Measurements from ENCODE around the gene INPP4B. TPM values are rescaled to one million over a fixed set of nuclear protein-coding genes. Genes with fewer than 3 reads are reported as not detected.
"Not testable (repeated sequence)": the region's sequence is repeated elsewhere in the genome, so short reads cannot be mapped to it uniquely, and the experiment has no call there.

The INPP4B gene
- total RNA-seq, 1 donor from 2014 or later = 8.2 TPM

GRCh38 chr4:142404191-142404611 lies 441.9 kb downstream of the INPP4B start:
- FAIRE-seq = no peak
- no peak for DNase-seq (ENCODE audit: low spot score in 2 of 2)

GRCh38 chr4:142402900-142403299 lies 443.2 kb downstream of the INPP4B start:
- no peak for FAIRE-seq
- DNase-seq (ENCODE audit: low spot score in 2 of 2) = no peak

GRCh38 chr4:142402156-142402555 lies 443.9 kb downstream of the INPP4B start:
- no peak for DNase-seq (ENCODE audit: low spot score in 2 of 2)
- FAIRE-seq = no peak

- DNase-seq (ENCODE audit: low spot score in 2 of 2); FAIRE-seq: not testable (repeated sequence)
Observed at GRCh38 chr4:142397364-142397991, 448.6 kb downstream of the INPP4B start.

GRCh38 chr4:142396279-142396678 lies 449.8 kb downstream of the INPP4B start:
- no peak for FAIRE-seq
- no peak for DNase-seq (ENCODE audit: low spot score in 2 of 2)

GRCh38 chr4:142393127-142393526 lies 453.0 kb downstream of the INPP4B start:
- FAIRE-seq (no peak), DNase-seq (ENCODE audit: low spot score in 2 of 2) (no peak)

- FAIRE-seq = no peak
Observed at GRCh38 chr4:142386856-142387255, 459.2 kb downstream of the INPP4B start.

GRCh38 chr4:142386449-142386848 lies 459.7 kb downstream of the INPP4B start:
- DNase-seq (ENCODE audit: low spot score in 2 of 2) (no peak), FAIRE-seq (no peak)

More at GRCh38 chr4:142386856-142387255, 459.2 kb downstream of the INPP4B start:
- DNase-seq (ENCODE audit: low spot score in 2 of 2) = no peak

GRCh38 chr4:142383800-142384470 lies 462.2 kb downstream of the INPP4B start:
- DNase-seq (ENCODE audit: low spot score in 2 of 2) (no peak), FAIRE-seq (no peak)

GRCh38 chr4:142383354-142383753 lies 462.7 kb downstream of the INPP4B start:
- FAIRE-seq = no peak
- DNase-seq (ENCODE audit: low spot score in 2 of 2) = no peak

GRCh38 chr4:142380052-142380602 lies 466.0 kb downstream of the INPP4B start:
- DNase-seq (ENCODE audit: low spot score in 2 of 2) (no peak), FAIRE-seq (no peak)

GRCh38 chr4:142379277-142380051 lies 466.6 kb downstream of the INPP4B start:
- FAIRE-seq (no peak), DNase-seq (ENCODE audit: low spot score in 2 of 2) (no peak)

- DNase-seq (ENCODE audit: low spot score in 2 of 2) (no peak), FAIRE-seq (no peak)
Observed at GRCh38 chr4:142378179-142378578, 467.9 kb downstream of the INPP4B start.

- FAIRE-seq = no peak
Observed at GRCh38 chr4:142377342-142378091, 468.6 kb downstream of the INPP4B start.

GRCh38 chr4:142376204-142376603 lies 469.9 kb downstream of the INPP4B start:
- DNase-seq (ENCODE audit: low spot score in 2 of 2) (no peak), FAIRE-seq (no peak)

More at GRCh38 chr4:142377342-142378091, 468.6 kb downstream of the INPP4B start:
- DNase-seq (ENCODE audit: low spot score in 2 of 2) = no peak

- no peak for FAIRE-seq
Observed at GRCh38 chr4:142373610-142374009, 472.5 kb downstream of the INPP4B start.

GRCh38 chr4:142372530-142373260 lies 473.4 kb downstream of the INPP4B start:
- FAIRE-seq = no peak
- no peak for DNase-seq (ENCODE audit: low spot score in 2 of 2)

More at GRCh38 chr4:142373610-142374009, 472.5 kb downstream of the INPP4B start:
- DNase-seq (ENCODE audit: low spot score in 2 of 2) = no peak

GRCh38 chr4:142369141-142369540 lies 477.0 kb downstream of the INPP4B start:
- DNase-seq (ENCODE audit: low spot score in 2 of 2) (no peak), FAIRE-seq (no peak)

- no peak for DNase-seq (ENCODE audit: low spot score in 2 of 2)
- FAIRE-seq = no peak
Observed at GRCh38 chr4:142367418-142368180, 478.5 kb downstream of the INPP4B start.
